Endodermal cell (in vitro differentiated cells): ENCODE data around the gene ARID5B. TPM values are rescaled to one million over a fixed set of nuclear protein-coding genes. Genes with fewer than 3 reads are reported as not detected.

Source experiments
- DNase-seq: peaks from one replicate; pipeline ENCODE4 v3.0.0-alpha.2; 2017
- H3K27ac ChIP-seq: 2 replicates; pipeline ENCODE4 v1.5.1; 2013; ENCODE audit warnings: mild to moderate bottlenecking, low read depth, low read length, moderate library complexity
- H3K27me3 ChIP-seq: 2 replicates; pipeline ENCODE4 v1.6.1; 2013; ENCODE audit warnings: mild to moderate bottlenecking, low read length, moderate library complexity; ENCODE audit not compliant: insufficient read depth, control insufficient read depth, poor library complexity, severe bottlenecking
- H3K36me3 ChIP-seq: 2 replicates; pipeline ENCODE4 v1.7.0; 2013; ENCODE audit warnings: mild to moderate bottlenecking, low read length, moderate library complexity; ENCODE audit not compliant: control insufficient read depth, insufficient read depth
- H3K4me1 ChIP-seq: one replicate; pipeline ENCODE4 v1.7.0; 2013; ENCODE audit warnings: low read length; ENCODE audit not compliant: control insufficient read depth, insufficient read depth
- H3K4me3 ChIP-seq: 2 replicates; pipeline ENCODE4 v1.5.1; 2013; ENCODE audit warnings: mild to moderate bottlenecking, low read length, moderate library complexity
- H3K9ac ChIP-seq: 2 replicates; pipeline ENCODE4 v1.6.1; 2013; ENCODE audit warnings: mild to moderate bottlenecking, low read length, moderate library complexity; ENCODE audit not compliant: poor library complexity, severe bottlenecking; ENCODE audit errors: extremely low read depth
- H3K9me3 ChIP-seq: 2 replicates; pipeline ENCODE4 v1.6.1; 2013; ENCODE audit warnings: mild to moderate bottlenecking, low read length, moderate library complexity; ENCODE audit not compliant: control insufficient read depth
- H3K27ac Mint-ChIP-seq: 2 replicates; pipeline ENCODE4 v1.8.0; 2020; ENCODE audit warnings: mixed read lengths
- H3K27me3 Mint-ChIP-seq: 2 replicates; pipeline ENCODE4 v1.8.0; 2021; ENCODE audit warnings: mild to moderate bottlenecking, mixed read lengths; ENCODE audit not compliant: insufficient read depth
- H3K36me3 Mint-ChIP-seq: 2 replicates; pipeline ENCODE4 v1.8.0; 2020; ENCODE audit warnings: low read depth, mixed read lengths
- H3K4me1 Mint-ChIP-seq: 2 replicates; pipeline ENCODE4 v1.8.0; 2020; ENCODE audit warnings: mixed read lengths
- H3K4me3 Mint-ChIP-seq: 2 replicates; pipeline ENCODE4 v1.8.0; 2020; ENCODE audit warnings: mild to moderate bottlenecking, moderate library complexity, mixed read lengths
- H3K9me3 Mint-ChIP-seq: 2 replicates; pipeline ENCODE4 v1.8.0; 2020; ENCODE audit warnings: mild to moderate bottlenecking, mixed read lengths
- WGBS, 2 experiments: methylation state at CpG; one replicate each; pipeline versions ENCODE4 v1.1.5 to v1.1.7; 2013; ENCODE audit warnings: missing lambda C conversion rate in 2 of 2, mixed read lengths in 1 of 2; ENCODE audit not compliant: insufficient coverage in 1 of 2, insufficient read length in 1 of 2; 5-methylcytosine and 5-hydroxymethylcytosine counted together
- total RNA-seq, 2 donors: library from RNA; stranded (reverse); fragmentation: NEBNext Ultra II Directional in 1 of 2; extraction: Animal tissue kit (Norgen Biotek cat#: 25700) in 1 of 2; gene quantifications; 2 replicates in 1 of 2; 3 replicates in 1 of 2; pipeline ENCODE4 v1.2.1, GENCODE V29; 2021
- TF ChIP-seq, protein P1 (sequence below): fragments of 200-600 bp; sonication (generic); conservative IDR thresholded peaks from 2 replicates; pipeline ENCODE4 v1.5.0; 2021; ENCODE audit warnings: antibody characterized with exemption, mild to moderate bottlenecking

The ARID5B gene
- total RNA-seq, 2 donors from 2014 or later = 1.2 to 1.8 TPM

DNA sequence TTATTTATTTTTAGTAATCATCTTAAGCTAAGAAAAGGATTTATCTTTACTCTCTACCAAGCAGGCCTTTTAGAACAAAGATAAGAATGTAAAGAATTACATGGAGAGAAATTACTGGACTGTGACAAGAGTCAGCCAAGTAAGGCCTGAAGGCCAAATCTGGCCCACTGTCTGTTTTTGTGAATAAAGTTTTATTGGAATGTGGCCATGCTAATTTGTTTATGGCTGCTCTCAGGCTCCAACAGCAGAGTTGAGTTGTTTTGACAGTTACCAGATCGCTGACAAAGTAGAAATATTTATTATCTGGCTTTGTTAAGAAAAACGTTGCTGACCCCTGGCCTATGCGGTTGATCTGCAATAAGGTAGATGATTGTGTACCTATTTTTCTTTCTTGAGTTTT is 6.1 kb downstream of the ARID5B start:
- 60 to 90% methylated on average over 1 to 3 of the region's 3 CpGs for WGBS, 2 experiments
- TF ChIP-seq, protein P1, sequence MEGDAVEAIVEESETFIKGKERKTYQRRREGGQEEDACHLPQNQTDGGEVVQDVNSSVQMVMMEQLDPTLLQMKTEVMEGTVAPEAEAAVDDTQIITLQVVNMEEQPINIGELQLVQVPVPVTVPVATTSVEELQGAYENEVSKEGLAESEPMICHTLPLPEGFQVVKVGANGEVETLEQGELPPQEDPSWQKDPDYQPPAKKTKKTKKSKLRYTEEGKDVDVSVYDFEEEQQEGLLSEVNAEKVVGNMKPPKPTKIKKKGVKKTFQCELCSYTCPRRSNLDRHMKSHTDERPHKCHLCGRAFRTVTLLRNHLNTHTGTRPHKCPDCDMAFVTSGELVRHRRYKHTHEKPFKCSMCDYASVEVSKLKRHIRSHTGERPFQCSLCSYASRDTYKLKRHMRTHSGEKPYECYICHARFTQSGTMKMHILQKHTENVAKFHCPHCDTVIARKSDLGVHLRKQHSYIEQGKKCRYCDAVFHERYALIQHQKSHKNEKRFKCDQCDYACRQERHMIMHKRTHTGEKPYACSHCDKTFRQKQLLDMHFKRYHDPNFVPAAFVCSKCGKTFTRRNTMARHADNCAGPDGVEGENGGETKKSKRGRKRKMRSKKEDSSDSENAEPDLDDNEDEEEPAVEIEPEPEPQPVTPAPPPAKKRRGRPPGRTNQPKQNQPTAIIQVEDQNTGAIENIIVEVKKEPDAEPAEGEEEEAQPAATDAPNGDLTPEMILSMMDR = no peak
- H3K36me3 ChIP-seq = no peaks in the 10 kb centered on the region
- H3K27me3 Mint-ChIP-seq = peaks cover 3% of the 10 kb centered on the region
- H3K4me1 Mint-ChIP-seq = peaks cover 12% of the 10 kb centered on the region
- no peak overlapping the region for H3K27ac Mint-ChIP-seq
- no peaks in the 10 kb centered on the region for H3K27me3 ChIP-seq
- H3K4me1 ChIP-seq = no peaks in the 10 kb centered on the region
- no peak overlapping the region for H3K9ac ChIP-seq
- DNase-seq = no peak
- no peak overlapping the region for H3K4me3 Mint-ChIP-seq
- H3K27ac ChIP-seq = no peak overlapping the region
- no peaks in the 10 kb centered on the region for H3K36me3 Mint-ChIP-seq
- no peaks in the 10 kb centered on the region for H3K9me3 Mint-ChIP-seq
- no peak overlapping the region for H3K4me3 ChIP-seq
- no peaks in the 10 kb centered on the region for H3K9me3 ChIP-seq

GRCh38 chr10:61910226-61910805 is 8.8 kb downstream of the ARID5B start:
- H3K36me3 Mint-ChIP-seq = no peaks in the 10 kb centered on the region
- 96 to 98% methylated on average over 6 of the region's 6 CpGs for WGBS, 2 experiments
- no peaks in the 10 kb centered on the region for H3K4me1 Mint-ChIP-seq

GRCh38 chr10:61910894-61911293 is 9.4 kb downstream of the ARID5B start:
- H3K27ac ChIP-seq = no peak overlapping the region
- H3K36me3 ChIP-seq = no peaks in the 10 kb centered on the region
- TF ChIP-seq, protein P1 = no peak
- DNase-seq = no peak
- H3K4me3 ChIP-seq = no peak overlapping the region
- WGBS, 2 experiments = 50 to 93% methylated on average over 1 to 2 of the region's 2 CpGs
- no peaks in the 10 kb centered on the region for H3K4me1 ChIP-seq
- Mint-ChIP-seq H3K27ac (no peak overlapping the region), H3K9me3 (no peaks in the 10 kb centered on the region), H3K4me1 (no peaks in the 10 kb centered on the region), H3K4me3 (no peak overlapping the region), H3K27me3 (peaks cover 2% of the 10 kb centered on the region), H3K36me3 (no peaks in the 10 kb centered on the region)
- H3K9ac ChIP-seq = no peak overlapping the region
- H3K9me3 ChIP-seq = no peaks in the 10 kb centered on the region
- no peaks in the 10 kb centered on the region for H3K27me3 ChIP-seq

More at GRCh38 chr10:61910226-61910805, 8.8 kb downstream of the ARID5B start:
- H3K4me3 ChIP-seq = no peak overlapping the region
- peaks cover 2% of the 10 kb centered on the region for H3K27me3 Mint-ChIP-seq
- no peak for DNase-seq
- no peak overlapping the region for H3K27ac Mint-ChIP-seq
- H3K4me1 ChIP-seq = no peaks in the 10 kb centered on the region
- TF ChIP-seq, protein P1 = no peak
- no peaks in the 10 kb centered on the region for H3K9me3 ChIP-seq
- H3K27ac ChIP-seq = no peak overlapping the region
- H3K4me3 Mint-ChIP-seq = no peak overlapping the region
- no peaks in the 10 kb centered on the region for H3K9me3 Mint-ChIP-seq
- no peak overlapping the region for H3K9ac ChIP-seq
- no peaks in the 10 kb centered on the region for H3K27me3 ChIP-seq
- no peaks in the 10 kb centered on the region for H3K36me3 ChIP-seq
